ENCODE results near the gene SPP1.

Gene SPP1

GRCh38 chr4:88008122-88008742, 32.7 kb downstream of the SPP1 start:
- H3K4me3 ChIP-seq (ENCODE audit: low read length), result peak overlapping the region; percentile 62
- no peak for TF ChIP-seq CTCF (IDR thresholded peaks at IDR 0.05; ENCODE audit: insufficient read depth, low read depth, low read length, missing control alignments)
- DNase-seq (ENCODE audit: low read depth), result peak; percentile 55

GRCh38 chr4:88008743-88009171, 33.2 kb downstream of the SPP1 start:
- no peak for DNase-seq (ENCODE audit: low read depth)
- TF ChIP-seq CTCF (IDR thresholded peaks at IDR 0.05; ENCODE audit: insufficient read depth, low read depth, low read length, missing control alignments), result no peak
- peak overlapping the region; percentile 62 for H3K4me3 ChIP-seq (ENCODE audit: low read length)

- no peak overlapping the region for H3K4me3 ChIP-seq (ENCODE audit: low read length)
- no peak for DNase-seq (ENCODE audit: low read depth)
- no peak for TF ChIP-seq CTCF (IDR thresholded peaks at IDR 0.05; ENCODE audit: insufficient read depth, low read depth, low read length, missing control alignments)
Observed at GRCh38 chr4:88009871-88010270, 34.4 kb downstream of the SPP1 start.

- no peak for DNase-seq (ENCODE audit: low read depth)
- no peak overlapping the region for H3K4me3 ChIP-seq (ENCODE audit: low read length)
- TF ChIP-seq CTCF (IDR thresholded peaks at IDR 0.05; ENCODE audit: insufficient read depth, low read depth, low read length, missing control alignments), result no peak
Observed at GRCh38 chr4:88010966-88011365, 35.5 kb downstream of the SPP1 start.

- TF ChIP-seq CTCF (IDR thresholded peaks at IDR 0.05; ENCODE audit: insufficient read depth, low read depth, low read length, missing control alignments), result no peak
- DNase-seq (ENCODE audit: low read depth), result no peak
- no peak overlapping the region for H3K4me3 ChIP-seq (ENCODE audit: low read length)
Observed at GRCh38 chr4:88012647-88013046, 37.1 kb downstream of the SPP1 start.

GRCh38 chr4:88014386-88014905, 38.9 kb downstream of the SPP1 start:
- H3K4me3 ChIP-seq (ENCODE audit: low read length), result no peak overlapping the region
- no peak for TF ChIP-seq CTCF (IDR thresholded peaks at IDR 0.05; ENCODE audit: insufficient read depth, low read depth, low read length, missing control alignments)
- no peak for DNase-seq (ENCODE audit: low read depth)
